Panc1 (cell line): ENCODE measurements around the gene RNF138. TPM values are rescaled to one million over a fixed set of nuclear protein-coding genes. Genes with fewer than 3 reads are reported as not detected.

Experiments
- ATAC-seq: fragments of 200-7000 bp; cut with Tn5 transposase; 2 replicates; pipeline ENCODE4 v1.9.1; 2020; ENCODE audit warnings: mild to moderate bottlenecking, moderate library complexity
- BruUV-seq: library from RNA; stranded (reverse); fragments of 400-500 nt; replicated peaks from 2 replicates; lab custom pipeline; 2021; lab: Mats Ljungman, UMichigan
- CTCF ChIA-PET: fragments of 300-600 bp; sonication (Branson Sonifier 250); formaldehyde crosslinking; loops from one replicate; lab custom pipeline; 2022; ENCODE audit warnings: antibody characterized with exemption; lab: Charles Lee
- POLR2A ChIA-PET: fragments of 300-600 bp; sonication (Branson Sonifier 250); formaldehyde crosslinking; loops from one replicate; lab custom pipeline; 2022; ENCODE audit warnings: antibody characterized with exemption; lab: Charles Lee
- DNase-seq: peaks from one replicate; pipeline ENCODE4 v3.0.0-alpha.2; 2010; ENCODE audit warnings: low read depth, low spot score
- H3K27ac ChIP-seq: 2 replicates; pipeline ENCODE4 v1.5.1; 2011; ENCODE audit warnings: mild to moderate bottlenecking, low read length, inconsistent platforms
- H3K27me3 ChIP-seq: fragments of 200-500 bp; sonication (Bioruptor generic); 2 replicates; pipeline ENCODE4 v1.6.0; 2014; ENCODE audit warnings: low read length, inconsistent platforms; ENCODE audit not compliant: control insufficient read depth, insufficient read depth
- H3K36me3 ChIP-seq: fragments of 200-500 bp; sonication (Bioruptor generic); 2 replicates; pipeline ENCODE4 v1.5.1; 2014; ENCODE audit warnings: inconsistent platforms, mild to moderate bottlenecking, low read length, moderate library complexity; ENCODE audit not compliant: control insufficient read depth, insufficient read depth
- H3K4me1 ChIP-seq: 2 replicates; pipeline ENCODE4 v1.5.1; 2011; ENCODE audit warnings: inconsistent platforms, mild to moderate bottlenecking, low read length, moderate library complexity; ENCODE audit not compliant: control insufficient read depth, insufficient read depth
- H3K4me3 ChIP-seq, 2 experiments: 2 replicates each; pipeline ENCODE4 v1.5.1; 2011 to 2012; ENCODE audit warnings: low read depth in 2 of 2, low read length in 2 of 2, mild to moderate bottlenecking in 2 of 2, inconsistent platforms in 1 of 2, moderate library complexity in 1 of 2
- H3K9me3 ChIP-seq: fragments of 200-500 bp; sonication (Bioruptor generic); 2 replicates; pipeline ENCODE4 v1.5.1; 2014; ENCODE audit warnings: low read depth, mild to moderate bottlenecking, inconsistent platforms, low read length, moderate library complexity; ENCODE audit not compliant: control insufficient read depth, insufficient read depth
- CTCF ChIP-seq: fragments of 450-650 bp; IDR thresholded peaks from 2 replicates; pipeline ENCODE4 v1.5.1; 2017; ENCODE audit warnings: mild to moderate bottlenecking
- POLR2AphosphoS5 ChIP-seq: IDR thresholded peaks from 2 replicates; pipeline ENCODE4 v1.6.1; 2012; ENCODE audit warnings: mild to moderate bottlenecking, low read depth, low read length, moderate library complexity
- REST ChIP-seq, 2 experiments: IDR thresholded peaks; 2 replicates each; pipeline ENCODE4 v1.6.1; 2011 to 2012; ENCODE audit warnings: low read depth in 2 of 2, control low read depth in 1 of 2, low read length in 1 of 2, mild to moderate bottlenecking in 1 of 2, moderate library complexity in 1 of 2; ENCODE audit not compliant: insufficient read depth in 1 of 2
- SIN3A ChIP-seq: IDR thresholded peaks from 2 replicates; pipeline ENCODE4 v1.6.1; 2012; ENCODE audit warnings: low read depth, mild to moderate bottlenecking, low read length, moderate library complexity, borderline replicate concordance; ENCODE audit not compliant: insufficient read depth
- in situ Hi-C: cut with HindIII; loops from 2 replicates; pipeline ENCODE4 v1.10.0; 2016; ENCODE audit warnings: low sequenced_read_pairs, low pct_unique_long_range_greater_than_20kb
- intact Hi-C: fragments of 100-400 bp; cut with micrococcal nuclease; formaldehyde crosslinking; loops from one replicate; pipeline ENCODE4 v1.10.0; 2022; ENCODE audit not compliant: unreplicated experiment
- total RNA-seq: library from RNA; stranded (reverse); gene quantifications from one replicate; pipeline ENCODE4 v1.2.1, GENCODE V29; 2021; ENCODE audit not compliant: unreplicated experiment

RNF138 gene
- total RNA-seq, 1 experiment from 2014 or later: 27.3 TPM

GRCh38 chr18:32152705-32153448 lies 61.2 kb downstream of the RNF138 start:
- in situ Hi-C loops (no loop called here), intact Hi-C loops (no loop called here)
- Histone ChIP-seq H3K36me3 (no peaks in the 10 kb centered on the region), H3K27ac (no peak overlapping the region), H3K4me1 (no peaks in the 10 kb centered on the region), H3K9me3 (no peaks in the 10 kb centered on the region), H3K4me3 (no peak overlapping the region), H3K27me3 (no peaks in the 10 kb centered on the region)
- ChIA-PET POLR2A (interaction anchor here (1.2 kb wide), 1 partner anchor 144 kb away, joined by 9 read pairs; no protein-coding TSS in a partner anchor), CTCF (no interaction called here)
- BruUV-seq: no TSS peak
- no peak for TF ChIP-seq SIN3A
- TF ChIP-seq CTCF: no peak
- no peak for TF ChIP-seq REST (IDR thresholded peaks at IDR 0.05; ENCODE audit: insufficient read depth in 1 of 2, low read depth in 2 of 2, low read length in 1 of 2)
- TF ChIP-seq POLR2AphosphoS5: no peak
- DNase-seq (no peak), ATAC-seq (no peak)

- DNase-seq: no peak
- no TSS peak for BruUV-seq
- Histone ChIP-seq H3K4me3 (no peak overlapping the region), H3K4me1 (no peaks in the 10 kb centered on the region), H3K27me3 (no peaks in the 10 kb centered on the region), H3K36me3 (no peaks in the 10 kb centered on the region), H3K9me3 (no peaks in the 10 kb centered on the region), H3K27ac (no peak overlapping the region)
- POLR2A ChIA-PET: no interaction called here
- CTCF ChIA-PET: no interaction called here
- TF ChIP-seq POLR2AphosphoS5 (no peak), REST (IDR thresholded peaks at IDR 0.05; ENCODE audit: insufficient read depth in 1 of 2, low read depth in 2 of 2, low read length in 1 of 2) (no peak)
- intact Hi-C loops (no loop called here), in situ Hi-C loops (no loop called here)
- no peak for ATAC-seq
These were observed 65.2 kb downstream of the RNF138 start for GRCh38 chr18:32156855-32157254.
